HG02884 (cell line): ENCODE measurements around the gene VWA3A.

Source experiments
- ATAC-seq: cut with Tn5 transposase; IDR thresholded peaks from one replicate; pipeline ENCODE4 v1.9.1; 2021; ENCODE audit warnings: mild to moderate bottlenecking, moderate library complexity; ENCODE audit not compliant: unreplicated experiment

VWA3A gene

DNA sequence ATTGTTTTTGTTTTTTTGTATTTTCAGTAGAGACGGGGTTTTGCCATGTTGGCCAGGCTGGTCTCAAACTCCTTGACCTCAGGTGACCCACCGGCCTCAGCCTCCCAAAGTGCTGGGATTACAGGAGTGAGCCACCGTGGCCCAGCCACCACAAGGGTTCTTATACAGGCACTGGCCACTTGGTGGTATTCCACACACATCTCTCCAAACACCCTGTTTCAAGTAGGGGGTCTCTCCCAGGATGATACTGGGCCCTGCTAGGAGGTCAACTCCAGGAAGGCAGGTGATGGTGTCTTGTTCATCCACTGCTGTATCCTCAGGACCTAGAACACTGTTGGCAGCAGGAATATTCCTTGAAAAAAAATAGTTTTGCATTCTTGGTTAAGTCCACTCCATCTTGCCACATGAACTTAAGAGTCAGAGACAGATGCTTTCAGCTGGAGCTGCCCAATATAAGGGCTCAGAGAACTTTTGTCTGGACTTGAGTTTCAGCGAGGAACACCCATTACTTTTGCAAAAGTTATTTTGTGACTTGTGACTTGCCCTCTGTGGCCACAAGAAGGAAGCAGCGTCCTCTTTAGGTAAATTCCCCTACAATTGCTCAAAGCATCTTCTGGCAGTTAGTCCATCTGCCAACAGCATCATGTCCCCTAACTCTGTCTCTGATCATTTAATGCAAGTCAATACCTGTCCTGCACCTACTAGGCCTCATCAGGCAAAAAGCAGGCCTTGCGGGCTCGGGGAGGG lies 106.4 kb downstream of the VWA3A start:
- ATAC-seq, result no peak

DNA sequence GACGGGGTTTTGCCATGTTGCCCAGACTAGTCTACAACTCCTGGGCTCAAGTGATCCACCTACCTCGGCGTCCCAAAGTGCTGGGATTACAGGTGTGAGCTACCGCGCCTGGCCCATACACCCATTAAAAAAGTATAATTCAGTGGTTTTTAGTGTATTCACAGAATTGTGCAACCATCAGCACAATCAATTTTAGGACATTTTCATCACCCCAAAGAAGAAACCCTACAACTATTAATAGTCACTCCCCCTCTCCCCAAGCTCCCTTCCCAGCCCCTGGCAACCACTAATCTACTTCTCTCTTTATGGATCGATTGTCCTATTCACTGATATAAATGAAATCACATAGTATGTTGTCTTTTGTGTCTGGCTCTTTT lies 109.9 kb downstream of the VWA3A start:
- no peak for ATAC-seq

DNA sequence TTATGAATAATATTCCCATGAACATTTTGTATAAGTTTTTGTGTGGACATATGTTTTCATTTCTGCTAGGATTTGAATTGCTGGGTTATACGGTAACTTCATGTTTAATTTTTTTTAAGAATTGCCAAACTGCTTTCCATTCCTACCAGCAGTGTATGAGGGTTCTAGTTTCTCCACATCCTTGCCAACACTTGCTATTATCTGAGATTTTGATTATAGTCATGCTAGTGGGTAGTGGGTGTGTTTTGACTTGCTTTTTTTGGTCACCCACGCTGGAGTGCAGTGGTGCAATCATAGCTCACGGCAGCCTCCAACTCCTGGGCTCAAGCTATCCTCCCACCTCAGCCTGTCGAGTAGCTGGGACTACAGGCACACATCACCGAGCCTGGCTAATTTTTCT lies 110.8 kb downstream of the VWA3A start:
- ATAC-seq, result no peak

DNA sequence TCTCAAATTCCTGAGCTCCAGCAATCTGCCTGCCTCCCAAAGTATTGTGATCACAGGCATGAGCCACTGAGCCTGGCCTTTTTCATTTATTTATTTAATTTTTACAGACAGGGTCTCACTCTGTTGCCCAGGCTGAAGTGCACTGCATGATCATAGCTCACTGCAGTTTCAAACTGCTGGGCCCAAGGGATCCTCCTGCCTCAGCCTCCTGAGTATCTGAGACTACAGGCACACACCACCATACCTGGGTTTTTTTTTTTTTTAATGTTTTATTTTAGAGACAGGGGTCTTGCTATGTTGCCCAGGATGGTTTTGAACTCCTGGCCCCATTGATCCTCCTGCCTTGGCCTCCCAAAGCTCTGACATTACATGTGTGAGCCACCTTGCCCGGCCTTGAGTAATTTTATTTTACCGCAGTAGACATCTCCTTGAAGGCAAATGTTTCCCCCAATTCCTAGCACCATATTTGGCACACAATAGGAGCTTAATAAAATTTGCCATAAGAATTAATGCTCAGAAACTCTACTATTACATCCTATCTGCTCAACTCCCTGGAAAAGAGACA lies 111.8 kb downstream of the VWA3A start:
- no peak for ATAC-seq

DNA sequence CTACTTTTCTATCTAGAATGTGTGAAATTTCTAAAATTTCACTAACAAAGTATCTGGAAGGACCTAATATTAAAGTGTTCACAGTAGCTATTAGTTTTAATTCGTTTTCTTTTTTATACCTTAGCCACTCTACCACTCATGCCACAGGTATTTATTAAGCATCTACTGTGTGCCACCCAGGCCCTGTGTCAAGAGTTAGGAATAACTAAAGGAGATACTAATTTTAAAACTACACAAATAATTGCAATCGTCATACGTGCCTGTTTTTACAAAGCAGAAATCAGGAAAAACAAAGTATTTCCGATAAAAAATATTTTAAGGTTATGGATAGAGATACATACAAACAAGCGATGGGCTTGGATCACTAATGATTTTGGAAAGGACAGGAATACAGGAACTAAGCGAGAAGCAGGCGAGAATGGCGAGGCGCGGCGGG lies 113.3 kb downstream of the VWA3A start:
- no peak for ATAC-seq

DNA sequence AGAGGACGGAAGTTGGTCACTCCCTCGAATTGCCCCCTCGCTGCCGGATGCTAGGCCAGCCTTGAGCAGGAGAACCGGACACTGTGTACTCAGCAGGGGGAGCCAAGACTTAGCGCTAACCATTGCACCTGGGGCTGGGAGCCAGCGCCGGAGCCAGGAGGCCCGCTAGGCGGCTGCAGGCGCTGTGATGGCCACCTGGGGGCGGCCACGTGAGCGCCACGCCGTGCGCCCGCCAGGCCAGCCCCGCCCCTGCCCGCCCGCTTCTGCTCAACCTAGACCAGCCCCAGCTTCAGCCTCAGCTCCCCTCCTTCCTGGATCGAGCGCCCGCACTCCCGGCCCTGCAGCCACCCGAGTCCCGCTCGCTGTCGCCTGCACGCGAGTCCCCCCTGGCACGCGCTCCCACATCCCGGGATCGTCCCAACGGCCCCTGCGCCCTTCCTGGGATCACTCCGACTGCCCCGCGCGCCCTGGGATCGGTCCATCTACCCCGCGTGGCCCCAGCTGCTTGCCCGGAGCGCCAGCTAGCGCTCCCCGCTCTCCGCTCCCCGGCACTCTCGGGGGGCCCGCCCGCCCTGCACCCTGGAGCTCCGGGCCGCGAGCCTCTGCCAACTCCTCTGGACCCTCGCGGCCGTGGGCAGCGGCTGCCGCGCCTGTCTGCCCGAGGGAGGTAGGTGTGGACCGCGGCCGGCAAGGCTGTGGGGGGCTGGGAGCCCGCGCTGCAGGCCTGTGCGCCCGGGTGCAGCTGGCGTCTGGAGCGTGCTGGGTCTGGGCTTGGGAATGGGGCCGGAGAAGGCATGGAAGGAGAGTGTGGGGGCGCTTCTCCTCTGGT lies 113.9 kb downstream of the VWA3A start, which contains the start of gene EEF2K:
TSS of gene EEF2K (plus strand) at position 266 of the 829 bp plus-strand sequence. CDS start 19,452 bp downstream, outside the sequence.
- ATAC-seq, result peak; percentile 71
